GM04503 (cell line): ENCODE results near the gene XYLB.
"Not testable (repeated sequence)": the region's sequence is repeated elsewhere in the genome, so short reads cannot be mapped to it uniquely, and the experiment has no call there.

Experiments
- DNase-seq: peaks from one replicate; pipeline ENCODE4 v3.0.0-alpha.2; 2012; ENCODE audit warnings: low read depth

The XYLB gene

GRCh38 chr3:38346587-38347410 is at the start of gene XYLB:
Gene XYLB (plus strand): TSS chr3:38346785. CDS start chr3:38346869, 84 bp downstream.
- no peak for DNase-seq

- not testable (repeated sequence) for DNase-seq
Measured at GRCh38 chr3:38297053-38297452, 49.5 kb upstream of the XYLB start.

- DNase-seq, result no peak
Measured at GRCh38 chr3:38297537-38297936, 49.0 kb upstream of the XYLB start.

- DNase-seq, result no peak
Measured at GRCh38 chr3:38297947-38298711, 48.5 kb upstream of the XYLB start.

GRCh38 chr3:38306941-38307340 is 39.6 kb upstream of the XYLB start:
- no peak for DNase-seq

- DNase-seq, result no peak
Measured at GRCh38 chr3:38307599-38307998, 39.0 kb upstream of the XYLB start.

GRCh38 chr3:38308456-38308855 is 38.1 kb upstream of the XYLB start:
- no peak for DNase-seq

- no peak for DNase-seq
Measured at GRCh38 chr3:38311476-38311875, 35.1 kb upstream of the XYLB start.

GRCh38 chr3:38311941-38312340 is 34.6 kb upstream of the XYLB start:
- DNase-seq, result no peak

GRCh38 chr3:38312356-38312755 is 34.2 kb upstream of the XYLB start:
- DNase-seq, result no peak

GRCh38 chr3:38313263-38313662 is 33.3 kb upstream of the XYLB start:
- no peak for DNase-seq

GRCh38 chr3:38313695-38314094 is 32.9 kb upstream of the XYLB start:
- DNase-seq, result no peak

GRCh38 chr3:38314112-38314763 is 32.3 kb upstream of the XYLB start:
- DNase-seq, result no peak

- DNase-seq, result no peak
Measured at GRCh38 chr3:38314764-38315487, 31.7 kb upstream of the XYLB start.

- DNase-seq, result no peak
Measured at GRCh38 chr3:38315488-38316230, 30.9 kb upstream of the XYLB start.

- no peak for DNase-seq
Measured at GRCh38 chr3:38316356-38317191, 30.0 kb upstream of the XYLB start.

- no peak for DNase-seq
Measured at GRCh38 chr3:38317192-38317759, 29.3 kb upstream of the XYLB start.

- no peak for DNase-seq
Measured at GRCh38 chr3:38318766-38319671, 27.6 kb upstream of the XYLB start.

- DNase-seq, result not testable (repeated sequence)
Measured at GRCh38 chr3:38320638-38321037, 25.9 kb upstream of the XYLB start.
